Sigmoid colon (tissue), 7 donors: ENCODE data around the gene SERPIND1. TPM values are rescaled to one million over a fixed set of nuclear protein-coding genes. Genes with fewer than 3 reads are reported as not detected.
"Not testable (repeated sequence)": the region's sequence is repeated elsewhere in the genome, so short reads cannot be mapped to it uniquely, and the experiment has no call there.

Experiments used
- DNase-seq: peaks from one replicate; pipeline ENCODE4 v3.0.0-alpha.2; 2019
- H3K27ac ChIP-seq, 4 donors: fragments of 200-600 bp; sonication (generic); one replicate each; pipeline ENCODE4 v1.5.1; 2016 to 2019; ENCODE audit warnings: mild to moderate bottlenecking in 1 of 4
- H3K27me3 ChIP-seq, 3 donors: fragments of 200-600 bp; sonication (generic); one replicate each; pipeline ENCODE4 v1.5.1; 2019; ENCODE audit warnings: mild to moderate bottlenecking in 1 of 3
- H3K36me3 ChIP-seq, 4 donors: fragments of 200-600 bp; sonication (generic); one replicate each; pipeline ENCODE4 v1.5.1; 2016 to 2019
- H3K4me1 ChIP-seq, 4 donors: fragments of 200-600 bp; sonication (generic); one replicate each; pipeline ENCODE4 v1.5.1; 2017 to 2019
- H3K4me3 ChIP-seq, 4 donors: fragments of 200-600 bp; sonication (generic); one replicate each; pipeline ENCODE4 v1.5.1; 2017 to 2019; ENCODE audit warnings: mild to moderate bottlenecking in 2 of 4, moderate library complexity in 1 of 4
- H3K9me3 ChIP-seq, 4 donors: fragments of 200-600 bp in 3 of 4; sonication (generic) in 3 of 4; one replicate each; pipeline versions ENCODE4 v1.5.1 to v1.6.1; 2013 to 2019
- EP300 ChIP-seq, 4 donors: sonication (generic); formaldehyde crosslinking; IDR thresholded peaks; one replicate each; pipeline ENCODE4 v1.6.1; 2017; ENCODE audit warnings: antibody characterized with exemption in 4 of 4
- POLR2A ChIP-seq, 2 donors: fragments of 450-650 bp; IDR thresholded peaks; one replicate each; pipeline ENCODE4 v1.6.1; 2016; ENCODE audit warnings: antibody characterized with exemption in 2 of 2, mild to moderate bottlenecking in 2 of 2, moderate library complexity in 2 of 2
- POLR2AphosphoS5 ChIP-seq, 4 donors: sonication (generic); formaldehyde crosslinking; IDR thresholded peaks; one replicate each; pipeline ENCODE4 v1.6.1; 2017; ENCODE audit warnings: antibody characterized with exemption in 4 of 4
- WGBS, 2 donors: extraction: QIAGEN DNeasy Blood & Tissue Kit; methylation state at CpG; one replicate each; pipeline ENCODE4 v1.1.7; 2013; 5-methylcytosine and 5-hydroxymethylcytosine counted together
- intact Hi-C: fragments of 100-400 bp; cut with DNase I; formaldehyde crosslinking; loops from one replicate; pipeline ENCODE4 v1.15.1; 2023
- polyA plus RNA-seq, 3 donors: library from polyadenylated mRNA; stranded (reverse); fragments of 200-250 nt; gene quantifications; one replicate each; pipeline ENCODE4 v1.2.3, GENCODE V29; 2013
- total RNA-seq, 4 donors: library from RNA; depleted of rRNA; stranded (reverse); fragments of >200 nt; gene quantifications; one replicate each; pipeline ENCODE4 v1.1.0, GENCODE V29; 2016
- TF ChIP-seq, protein P1 (sequence below), 4 experiments: fragments of 450-650 bp in 3 of 4; fragments of 200-600 bp in 1 of 4; IDR thresholded peaks; one replicate each; pipeline ENCODE4 v1.5.1; 2016 to 2019; ENCODE audit warnings: antibody characterized with exemption in 4 of 4, mild to moderate bottlenecking in 3 of 4, moderate library complexity in 2 of 4
- donor health status: healthy with polysubstance abuse.
- donor health status: Bipolar disorder and iron deficiency.
- donor health status: healthy.

The SERPIND1 gene
- total and polyA plus RNA-seq, 7 donors = 0.04 TPM; not detected in 6

DNA sequence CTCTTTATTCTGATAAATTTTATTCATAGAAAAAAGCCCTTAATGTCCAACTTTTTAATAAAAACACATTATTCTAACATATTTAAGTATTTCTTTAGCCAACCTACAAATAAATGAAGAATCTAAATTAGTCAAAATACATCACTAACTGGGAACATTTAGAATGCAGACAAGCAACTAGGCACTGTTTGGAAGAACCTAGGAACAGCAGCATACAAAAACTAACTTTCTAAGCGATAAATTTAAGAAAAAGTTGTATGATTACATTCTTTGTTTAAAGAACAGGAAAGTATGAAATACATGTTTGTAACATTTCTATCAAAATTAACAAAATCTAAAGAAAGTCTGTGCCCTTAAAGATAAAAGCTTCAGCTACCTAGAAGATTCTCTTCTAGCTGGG, 49.4 kb downstream of the SERPIND1 start:
- TF ChIP-seq, protein P1, sequence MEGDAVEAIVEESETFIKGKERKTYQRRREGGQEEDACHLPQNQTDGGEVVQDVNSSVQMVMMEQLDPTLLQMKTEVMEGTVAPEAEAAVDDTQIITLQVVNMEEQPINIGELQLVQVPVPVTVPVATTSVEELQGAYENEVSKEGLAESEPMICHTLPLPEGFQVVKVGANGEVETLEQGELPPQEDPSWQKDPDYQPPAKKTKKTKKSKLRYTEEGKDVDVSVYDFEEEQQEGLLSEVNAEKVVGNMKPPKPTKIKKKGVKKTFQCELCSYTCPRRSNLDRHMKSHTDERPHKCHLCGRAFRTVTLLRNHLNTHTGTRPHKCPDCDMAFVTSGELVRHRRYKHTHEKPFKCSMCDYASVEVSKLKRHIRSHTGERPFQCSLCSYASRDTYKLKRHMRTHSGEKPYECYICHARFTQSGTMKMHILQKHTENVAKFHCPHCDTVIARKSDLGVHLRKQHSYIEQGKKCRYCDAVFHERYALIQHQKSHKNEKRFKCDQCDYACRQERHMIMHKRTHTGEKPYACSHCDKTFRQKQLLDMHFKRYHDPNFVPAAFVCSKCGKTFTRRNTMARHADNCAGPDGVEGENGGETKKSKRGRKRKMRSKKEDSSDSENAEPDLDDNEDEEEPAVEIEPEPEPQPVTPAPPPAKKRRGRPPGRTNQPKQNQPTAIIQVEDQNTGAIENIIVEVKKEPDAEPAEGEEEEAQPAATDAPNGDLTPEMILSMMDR (IDR thresholded peaks at IDR 0.05) = no peak
- TF ChIP-seq EP300 (IDR thresholded peaks at IDR 0.05) (no peak), POLR2AphosphoS5 (IDR thresholded peaks at IDR 0.05) (no peak), POLR2A (IDR thresholded peaks at IDR 0.05) (no peak)
- intact Hi-C loops = no loop called here
- no peak overlapping the region for H3K27ac ChIP-seq
- no peaks in the 10 kb centered on the region for H3K4me1 ChIP-seq
- peaks cover 5 to 85% (median 30%) of the 10 kb centered on the region in 4 donors for H3K36me3 ChIP-seq
- H3K27me3 ChIP-seq = no peaks in the 10 kb centered on the region
- no peak for DNase-seq
- 99% methylated on average over 1 of the region's 1 CpG for WGBS, 2 donors
- H3K9me3 ChIP-seq = no peaks in the 10 kb centered on the region
- no peak overlapping the region for H3K4me3 ChIP-seq

DNA sequence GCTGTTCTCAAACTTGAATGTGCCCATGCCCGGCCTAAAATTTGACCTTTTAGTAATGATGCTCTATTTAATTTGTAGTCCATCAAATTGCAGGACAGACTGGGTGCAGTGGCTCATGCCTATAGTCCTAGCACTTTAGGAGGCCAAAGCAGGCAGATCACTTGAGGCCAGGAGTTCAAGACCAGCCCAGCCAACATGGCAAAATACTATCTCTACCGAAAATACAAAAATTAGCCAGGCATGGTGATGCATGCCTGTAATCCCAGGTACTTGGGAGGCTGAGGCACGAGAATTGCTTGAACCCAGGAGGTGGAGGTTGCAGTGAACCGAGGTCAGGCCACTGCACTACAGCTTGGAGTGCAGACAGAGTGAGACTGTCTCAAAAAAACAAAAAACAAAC, 51.3 kb downstream of the SERPIND1 start:
- H3K4me1 ChIP-seq, DNase-seq, H3K4me3 ChIP-seq, H3K27ac ChIP-seq, H3K9me3 ChIP-seq, intact Hi-C loops, H3K27me3 ChIP-seq: not testable (repeated sequence)
- peaks cover 0 to 84% (median 15%) of the 10 kb centered on the region in 4 donors for H3K36me3 ChIP-seq
- 97% methylated on average over 4 of the region's 4 CpGs for WGBS, 2 donors

DNA sequence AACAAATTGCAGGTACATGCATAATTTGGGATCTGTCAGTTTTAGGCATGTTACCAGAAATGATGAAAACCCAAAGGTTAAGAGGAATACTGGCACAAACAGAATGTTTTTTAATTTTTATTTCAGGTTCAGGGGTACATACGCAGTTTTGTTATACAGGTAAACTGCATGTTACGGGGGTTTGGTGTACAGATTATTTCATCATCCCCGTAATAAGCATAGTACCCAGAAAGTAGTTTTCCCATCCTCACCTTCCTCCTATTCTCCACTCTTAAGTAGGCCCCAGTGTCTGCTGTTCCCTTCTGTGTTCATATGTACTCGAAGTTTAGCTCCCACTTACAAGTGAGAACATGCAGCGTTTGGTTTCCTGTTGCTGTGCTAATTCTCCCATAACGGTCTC, 51.7 kb downstream of the SERPIND1 start:
- Histone ChIP-seq H3K27me3 (no peaks in the 10 kb centered on the region), H3K36me3 (peaks cover 0 to 84% (median 18%) of the 10 kb centered on the region in 4 donors), H3K27ac (no peak overlapping the region), H3K4me3 (no peak overlapping the region), H3K9me3 (no peaks in the 10 kb centered on the region), H3K4me1 (no peaks in the 10 kb centered on the region)
- intact Hi-C loops = no loop called here
- no peak for DNase-seq
- TF ChIP-seq POLR2A (IDR thresholded peaks at IDR 0.05) (no peak), POLR2AphosphoS5 (IDR thresholded peaks at IDR 0.05) (no peak), EP300 (IDR thresholded peaks at IDR 0.05) (no peak)
- TF ChIP-seq, protein P1 (IDR thresholded peaks at IDR 0.05) = no peak
- 93 to 95% methylated on average over 6 of the region's 6 CpGs for WGBS, 2 donors

DNA sequence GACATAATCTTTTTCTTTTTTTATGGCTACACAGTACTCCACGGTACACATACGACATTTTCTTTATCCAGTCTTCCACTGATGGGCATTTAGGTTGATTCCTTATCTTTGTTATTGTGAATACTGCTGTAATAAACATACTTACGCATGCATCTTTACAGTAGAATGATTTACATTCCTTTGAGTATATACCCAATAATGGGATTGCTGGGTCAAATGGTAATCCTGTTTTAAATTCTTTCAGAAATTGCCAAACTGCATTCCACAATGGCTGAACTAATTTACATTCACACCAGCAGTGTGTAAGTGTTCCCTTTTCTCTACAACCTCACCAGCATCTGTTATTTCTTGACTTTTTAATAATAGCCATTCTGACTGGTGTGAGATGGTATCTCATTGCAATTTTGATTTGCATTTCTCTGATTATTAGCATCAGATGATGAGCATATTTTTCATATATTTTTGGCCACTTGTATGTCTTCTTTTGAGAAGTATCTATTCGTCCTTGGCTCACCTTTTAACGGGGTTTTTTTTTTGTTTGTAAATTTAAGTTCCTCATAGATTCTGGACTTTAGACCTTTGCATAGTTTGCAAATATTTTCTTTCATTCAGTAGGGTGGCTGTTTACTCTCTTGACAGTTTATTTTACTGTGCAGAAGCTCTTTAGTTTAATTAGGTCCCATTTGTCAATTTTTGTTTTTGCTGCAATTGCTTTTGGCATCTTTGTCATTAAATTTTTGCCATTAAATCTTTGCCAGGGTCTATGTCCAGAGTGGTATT, 52.6 kb downstream of the SERPIND1 start:
- H3K27me3 ChIP-seq, H3K4me1 ChIP-seq, H3K27ac ChIP-seq, H3K4me3 ChIP-seq, intact Hi-C loops, DNase-seq, H3K9me3 ChIP-seq: not testable (repeated sequence)
- 65 to 89% methylated on average over 5 of the region's 5 CpGs for WGBS, 2 donors
- peaks cover 0 to 84% (median 20%) of the 10 kb centered on the region in 4 donors for H3K36me3 ChIP-seq

DNA sequence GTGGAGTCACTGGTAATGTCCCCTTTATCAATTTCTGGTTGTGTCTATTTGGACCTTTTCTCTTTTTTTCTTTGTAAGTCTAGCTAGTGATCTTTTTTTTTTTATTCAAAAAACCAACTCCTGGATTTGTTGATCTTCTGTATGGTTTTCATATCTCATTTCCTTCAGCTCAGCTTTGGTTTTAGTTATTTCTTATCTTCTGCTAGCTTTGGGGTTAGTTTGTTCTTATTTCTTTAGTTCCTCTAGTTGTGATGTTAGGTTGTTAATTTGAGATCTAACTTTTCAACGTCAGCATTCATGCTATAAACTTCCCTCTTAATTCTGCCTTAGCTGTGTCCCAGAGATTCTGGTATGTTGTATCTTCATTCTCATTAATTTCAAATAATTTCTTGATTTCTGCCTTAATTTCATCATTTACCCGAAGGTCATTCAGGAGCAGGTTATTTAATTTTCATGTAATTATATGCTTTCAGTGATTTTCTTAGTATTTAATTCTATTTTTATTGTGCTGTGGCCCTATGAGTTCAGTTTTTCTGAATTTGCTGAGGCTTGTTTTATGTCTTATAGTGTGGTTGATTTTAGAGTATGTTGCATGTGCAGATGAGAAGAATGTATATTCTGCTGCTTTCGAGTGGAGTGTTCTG, 55.7 kb downstream of the SERPIND1 start:
- 88 to 93% methylated on average over 3 of the region's 3 CpGs for WGBS, 2 donors
- intact Hi-C loops = no loop called here
- H3K36me3 ChIP-seq = peaks cover 14 to 83% (median 25%) of the 10 kb centered on the region in 4 donors

More for the DNA sequence above, 55.7 kb downstream of the SERPIND1 start:
- Histone ChIP-seq H3K4me1 (no peaks in the 10 kb centered on the region), H3K27me3 (no peaks in the 10 kb centered on the region), H3K27ac (no peak overlapping the region), H3K9me3 (no peaks in the 10 kb centered on the region), H3K4me3 (no peak overlapping the region)
- TF ChIP-seq POLR2AphosphoS5 (IDR thresholded peaks at IDR 0.05) = no peak
- no peak for TF ChIP-seq EP300 (IDR thresholded peaks at IDR 0.05)
- no peak for TF ChIP-seq POLR2A (IDR thresholded peaks at IDR 0.05)
- TF ChIP-seq, protein P1 (IDR thresholded peaks at IDR 0.05) = no peak
- no peak for DNase-seq
